Transverse colon (tissue), 4 donors: ENCODE measurements around the gene MRPS31.

ENCODE experiments used
- CTCF ChIP-seq, 5 experiments: fragments of 200-600 bp in 3 of 5; fragments of 450-650 bp in 2 of 5; sonication (generic) in 3 of 5; IDR thresholded peaks; 1 replicate in 2 of 5; 2 replicates in 3 of 5; pipeline ENCODE4 v1.5.1; 2016 to 2017; ENCODE audit warnings: antibody characterized with exemption in 5 of 5, inconsistent platforms in 3 of 5, mild to moderate bottlenecking in 2 of 5, moderate library complexity in 1 of 5
- EP300 ChIP-seq: sonication (generic); formaldehyde crosslinking; IDR thresholded peaks from one replicate; pipeline ENCODE4 v1.6.1; 2017; ENCODE audit warnings: antibody characterized with exemption, low read depth
- POLR2A ChIP-seq: fragments of 450-650 bp; IDR thresholded peaks from one replicate; pipeline ENCODE4 v1.6.1; 2016; ENCODE audit warnings: antibody characterized with exemption, mild to moderate bottlenecking, moderate library complexity
- POLR2AphosphoS5 ChIP-seq, 3 donors: sonication (generic); formaldehyde crosslinking; IDR thresholded peaks; one replicate each; pipeline ENCODE4 v1.6.1; 2016; ENCODE audit warnings: antibody characterized with exemption in 3 of 3

GRCh38 chr13:40679480-40679985 is 91.5 kb downstream of the MRPS31 start:
- no peak for TF ChIP-seq CTCF (IDR thresholded peaks at IDR 0.05)
- TF ChIP-seq POLR2A = no peak
- no peak for TF ChIP-seq EP300
- TF ChIP-seq POLR2AphosphoS5 (IDR thresholded peaks at IDR 0.05) = no peak
